NCI-H2171 (cell line): Measurements from ENCODE around the gene ARHGEF10L.

Source experiments
- DNase-seq: peaks from one replicate; lab custom pipeline; 2025; lab: John Stamatoyannopoulos, UW

Gene ARHGEF10L

GRCh38 chr1:17635811-17636210 is 96.3 kb downstream of the ARHGEF10L start:
- DNase-seq, result no peak

- DNase-seq, result no peak
Observed at GRCh38 chr1:17636612-17637011, 97.1 kb downstream of the ARHGEF10L start.

DNA sequence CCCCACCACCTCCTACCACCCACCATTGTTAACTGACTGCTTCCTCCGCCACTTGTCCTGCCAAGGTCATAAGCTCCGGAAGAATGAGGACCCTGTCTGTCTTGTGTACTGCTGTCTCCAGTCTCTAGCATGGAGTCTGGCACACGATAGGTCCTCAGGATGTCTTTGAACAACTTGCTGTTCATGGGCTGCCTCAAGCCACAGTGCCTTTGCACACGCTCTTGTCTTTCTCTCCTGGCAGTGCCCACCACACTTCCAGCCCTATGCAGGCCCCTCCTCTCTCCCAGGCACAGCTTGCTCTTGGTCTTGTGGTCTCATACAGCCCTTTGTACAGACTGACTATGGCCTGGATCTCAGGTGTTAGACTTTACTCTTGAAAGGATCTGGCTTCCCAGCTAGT is 97.6 kb downstream of the ARHGEF10L start:
- no peak for DNase-seq

DNA sequence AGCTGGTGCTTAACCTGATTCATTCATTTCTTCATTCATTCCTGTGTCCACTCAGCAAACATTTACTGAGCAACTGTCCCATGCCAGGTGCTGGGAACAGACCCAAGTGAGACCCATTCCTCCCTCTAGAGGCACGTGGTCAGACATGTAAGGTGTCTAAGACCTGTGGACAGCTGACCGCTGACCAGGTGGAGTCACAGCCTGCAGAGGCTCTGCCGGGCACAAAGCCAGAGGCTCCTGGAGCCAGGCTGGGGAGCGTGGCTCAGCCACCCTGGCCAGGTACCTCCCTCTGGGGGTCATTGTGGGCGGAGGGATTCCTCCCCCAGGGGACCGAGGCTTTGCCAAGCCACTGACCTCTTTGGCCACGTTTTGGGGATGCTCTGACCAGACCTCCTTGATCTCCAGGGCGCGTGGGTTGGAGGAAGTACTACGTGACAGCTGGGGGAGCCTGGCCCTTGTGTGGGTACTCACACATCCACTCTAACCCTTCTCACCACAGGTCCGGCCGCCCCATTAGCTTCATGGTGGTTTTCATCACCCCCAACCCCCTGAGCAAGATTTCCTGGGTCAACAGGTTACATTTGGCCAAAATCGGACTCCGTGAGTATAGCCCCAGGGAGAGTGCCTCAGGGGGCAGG is 100.3 kb downstream of the ARHGEF10L start:
- no peak for DNase-seq

GRCh38 chr1:17640393-17640792 is 100.9 kb downstream of the ARHGEF10L start:
- DNase-seq, result no peak

DNA sequence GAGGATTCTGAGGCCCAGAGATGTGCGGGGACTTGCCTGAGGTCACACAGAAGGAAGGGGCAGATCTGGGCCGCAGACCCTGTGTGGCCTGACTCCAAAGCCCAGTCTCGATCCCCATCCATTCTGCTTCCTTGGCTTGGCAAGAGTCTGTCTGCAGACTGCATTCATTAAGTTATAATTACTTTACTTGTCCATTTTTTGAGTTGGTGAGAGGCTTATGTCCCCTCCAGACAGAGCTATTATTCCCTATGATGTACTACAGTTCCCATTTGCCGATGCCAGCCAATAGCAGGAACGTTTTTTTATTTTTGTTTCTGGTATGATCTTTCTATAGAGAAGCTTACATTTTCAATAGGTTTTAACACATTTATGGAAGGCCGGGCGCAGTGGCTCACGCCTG is 101.5 kb downstream of the ARHGEF10L start:
- DNase-seq, result no peak

- no peak for DNase-seq
Observed at GRCh38 chr1:17642169-17642568, 102.7 kb downstream of the ARHGEF10L start.

DNA sequence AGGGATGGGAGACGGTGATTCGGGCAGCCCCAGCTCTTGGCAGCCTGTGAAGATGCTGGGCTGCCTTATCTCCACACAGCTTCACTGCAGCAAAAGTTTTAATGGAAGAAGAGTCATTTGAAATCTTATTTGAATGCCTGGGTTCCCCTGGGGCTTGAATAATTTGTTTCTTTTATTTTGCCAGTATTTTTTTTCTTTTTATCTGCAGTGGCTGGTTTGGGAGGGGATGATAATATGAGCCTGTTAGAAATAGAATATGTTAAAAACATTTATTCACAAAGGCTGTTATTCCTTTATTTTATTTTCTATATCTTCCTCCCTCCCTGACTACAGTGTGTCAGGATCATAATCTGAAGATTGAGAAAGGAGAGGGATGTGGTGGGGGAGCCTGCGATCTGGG is 103.4 kb downstream of the ARHGEF10L start:
- no peak for DNase-seq

GRCh38 chr1:17643861-17644703 is 104.6 kb downstream of the ARHGEF10L start:
- no peak for DNase-seq

- DNase-seq, result peak; percentile 73
Observed at GRCh38 chr1:17645068-17645911, 105.8 kb downstream of the ARHGEF10L start.

DNA sequence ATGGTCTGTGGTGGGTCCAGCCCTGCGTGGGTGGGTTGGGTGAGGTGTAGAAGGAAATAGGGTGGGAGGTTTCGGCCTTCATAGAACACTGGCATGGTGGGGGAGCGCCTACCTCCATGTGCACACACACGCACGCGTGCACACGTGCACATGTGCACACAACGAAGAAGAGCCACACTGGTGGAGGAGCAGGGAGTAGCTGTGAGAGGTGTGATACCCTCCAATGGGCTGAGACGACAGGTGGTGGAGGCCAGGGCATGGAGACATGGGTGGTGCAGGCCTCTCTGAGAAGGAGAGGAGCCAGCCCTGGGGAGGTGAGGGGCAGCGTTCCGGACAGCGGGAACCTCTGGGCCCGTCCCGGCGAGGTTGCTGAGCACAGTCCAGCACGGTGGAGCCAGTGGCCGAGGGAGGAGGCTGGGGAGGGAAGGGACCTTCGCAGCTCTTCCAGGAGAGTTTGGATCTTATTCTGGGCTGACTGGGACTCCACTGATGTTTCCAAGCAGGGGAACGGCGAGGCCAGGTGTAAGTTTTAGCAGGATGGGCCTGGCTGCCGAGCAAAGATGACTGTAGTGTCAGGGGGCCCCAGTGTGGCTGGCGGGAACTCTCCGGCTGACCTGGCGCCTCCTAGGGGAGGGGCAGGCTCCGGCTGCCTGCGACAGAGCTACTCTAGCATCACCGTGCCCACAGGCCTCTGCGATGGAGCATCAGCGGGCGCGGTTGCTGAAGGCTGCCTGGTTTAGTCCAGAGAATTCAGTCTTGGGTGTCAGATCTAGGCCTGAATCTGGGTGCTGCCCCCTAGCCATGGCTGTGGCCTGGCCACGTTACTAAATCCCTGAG is 107.2 kb downstream of the ARHGEF10L start:
- no peak for DNase-seq

DNA sequence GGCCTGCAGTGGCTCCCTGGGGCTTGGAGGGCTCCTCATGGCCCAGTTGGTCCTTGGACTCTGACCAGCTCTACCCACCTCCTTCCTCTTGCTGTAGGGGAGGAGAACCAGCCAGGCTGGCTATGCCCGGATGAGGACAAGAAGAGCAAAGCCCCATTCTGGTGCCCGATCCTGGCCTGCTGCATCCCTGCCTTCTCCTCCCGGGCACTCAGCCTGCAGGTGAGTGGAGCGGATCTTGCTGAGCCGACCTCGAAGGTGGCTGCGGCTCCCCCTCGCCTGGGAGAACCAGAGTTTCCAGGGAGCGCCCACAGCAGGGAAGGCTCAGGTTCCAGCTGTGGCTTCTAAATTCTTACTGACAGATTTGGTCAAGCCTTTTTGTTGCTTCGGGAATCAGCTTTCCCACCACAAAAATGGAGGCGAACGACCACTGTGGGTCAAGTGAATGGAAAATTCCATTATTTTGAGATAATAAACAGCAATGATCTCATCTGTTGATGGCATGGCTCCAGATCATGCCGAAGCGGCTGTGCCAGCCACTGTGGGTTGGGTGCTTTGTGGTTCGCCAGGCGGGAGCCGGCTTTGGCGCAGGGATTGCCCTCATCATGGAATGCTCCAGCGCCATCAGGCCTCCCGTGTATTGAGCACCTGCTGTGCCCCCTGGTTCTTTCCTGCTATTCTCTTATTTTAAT is 109.1 kb downstream of the ARHGEF10L start:
- DNase-seq, result no peak

GRCh38 chr1:17649371-17650106 is 110.0 kb downstream of the ARHGEF10L start:
- DNase-seq, result no peak

DNA sequence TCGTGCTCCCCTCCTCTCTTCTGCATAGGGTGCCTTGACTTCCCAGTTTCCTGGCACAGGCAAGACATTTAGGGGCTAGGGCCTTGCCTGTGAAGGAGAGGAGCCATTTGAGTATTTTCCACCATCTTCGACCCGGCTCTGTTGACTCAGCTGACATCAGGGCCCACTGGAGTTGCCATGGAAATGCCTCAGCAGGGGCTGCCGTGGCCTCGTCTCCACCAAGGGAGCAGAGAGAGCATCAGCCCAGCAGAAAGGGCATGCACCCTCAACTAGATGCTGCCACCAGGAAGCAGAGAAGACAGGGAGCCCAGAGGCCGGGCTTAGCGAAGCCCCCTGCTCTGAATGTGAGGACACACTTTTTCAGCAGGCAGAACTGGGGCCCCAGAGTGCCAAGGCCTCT is 113.8 kb downstream of the ARHGEF10L start:
- no peak for DNase-seq

DNA sequence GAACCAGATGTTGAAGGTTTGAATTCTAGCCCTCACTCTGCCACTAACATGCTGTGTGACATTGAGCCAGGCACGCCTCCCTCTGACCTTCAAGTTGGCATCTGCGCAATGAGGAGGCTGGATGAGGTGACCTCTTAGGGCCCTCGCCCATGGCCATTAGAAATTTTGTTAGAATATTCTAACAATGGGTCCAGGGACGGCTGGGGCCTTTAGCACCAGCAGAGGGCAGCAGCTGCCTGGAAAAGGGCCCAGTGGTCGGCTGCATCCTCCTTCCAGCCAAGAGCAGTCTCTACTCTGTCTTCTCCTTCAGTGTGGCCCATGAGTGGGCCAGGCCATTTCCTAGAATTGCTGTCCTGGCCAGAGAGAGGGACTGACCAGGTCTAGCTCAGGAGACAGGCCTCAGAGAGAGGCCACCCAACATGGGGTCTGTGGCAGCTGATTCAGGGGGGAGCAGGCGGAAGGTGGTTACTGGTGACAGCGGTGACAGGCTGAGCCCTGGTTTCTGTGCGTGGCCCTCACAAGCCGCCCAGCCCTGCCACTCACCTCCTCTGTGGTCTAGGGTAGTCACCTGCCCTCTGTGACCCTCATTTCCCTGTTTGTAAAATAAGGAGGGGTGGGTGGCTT is 114.3 kb downstream of the ARHGEF10L start:
- DNase-seq, result peak; percentile 54

DNA sequence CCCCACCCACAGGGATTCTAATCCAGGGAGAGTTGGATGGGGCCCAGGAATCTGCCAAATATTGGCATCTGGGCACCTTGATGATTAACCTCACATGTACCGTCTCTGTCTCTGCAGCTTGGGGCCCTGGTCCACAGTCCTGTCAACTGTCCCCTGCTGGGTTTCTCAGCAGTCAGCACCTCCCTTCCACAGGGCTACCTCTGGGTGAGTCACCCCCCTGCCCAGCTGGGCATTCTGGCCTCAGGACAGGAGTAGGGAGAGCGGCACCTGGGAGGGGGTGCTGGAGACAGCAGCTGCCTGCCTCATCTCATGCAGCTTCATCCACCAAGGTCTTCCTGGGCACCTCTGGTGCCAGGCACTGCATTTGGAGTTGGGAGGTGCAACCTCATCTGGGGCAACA is 115.0 kb downstream of the ARHGEF10L start:
- no peak for DNase-seq

GRCh38 chr1:17655169-17655568 is 115.7 kb downstream of the ARHGEF10L start:
- no peak for DNase-seq

GRCh38 chr1:17655922-17656321 is 116.4 kb downstream of the ARHGEF10L start:
- no peak for DNase-seq

GRCh38 chr1:17657436-17657835 is 117.9 kb downstream of the ARHGEF10L start:
- no peak for DNase-seq

DNA sequence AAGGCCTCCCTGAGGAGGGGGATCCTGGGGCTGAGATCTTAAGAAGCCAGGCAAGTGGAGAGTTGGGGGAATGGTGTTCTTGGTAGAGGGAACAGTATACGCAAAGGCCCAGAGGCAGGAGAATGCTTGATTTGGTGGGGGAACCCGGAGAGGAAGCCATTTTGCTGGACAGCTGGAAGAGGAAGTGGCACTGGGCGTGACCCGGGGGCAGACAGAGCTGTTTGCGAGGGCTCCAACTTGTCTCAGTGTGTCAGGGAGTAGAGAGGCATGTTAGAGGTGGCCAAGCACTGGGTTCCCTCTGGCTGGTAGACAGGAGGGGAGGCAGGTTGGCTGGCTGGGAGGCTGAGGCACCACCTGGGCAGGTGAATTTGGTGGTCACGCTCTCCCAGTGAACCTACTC is 119.3 kb downstream of the ARHGEF10L start:
- no peak for DNase-seq
